ENCODE measurements around the gene PPP4R3B.
"Not testable (repeated sequence)": the region's sequence is repeated elsewhere in the genome, so short reads cannot be mapped to it uniquely, and the experiment has no call there.

The PPP4R3B gene

DNA sequence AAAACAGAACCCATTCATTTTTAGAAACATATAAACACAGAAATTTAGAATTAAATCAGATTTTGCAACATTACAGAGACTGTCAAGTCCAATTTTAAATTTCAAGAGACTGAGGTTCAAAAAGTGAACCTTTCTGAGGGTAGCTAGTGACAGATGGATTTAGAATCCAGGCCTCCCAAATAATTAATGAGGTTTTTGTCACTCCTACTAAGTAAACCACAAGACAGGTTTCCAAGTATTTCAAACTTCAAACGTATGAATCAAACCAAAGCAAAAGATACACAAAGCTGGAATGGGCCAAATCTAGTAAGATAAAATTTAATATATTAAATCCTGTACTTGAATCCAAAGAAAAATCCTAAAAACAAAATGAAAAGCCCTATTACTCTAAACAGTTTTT, 25.3 kb downstream of the PPP4R3B start:
- DNase-seq = no peak

DNA sequence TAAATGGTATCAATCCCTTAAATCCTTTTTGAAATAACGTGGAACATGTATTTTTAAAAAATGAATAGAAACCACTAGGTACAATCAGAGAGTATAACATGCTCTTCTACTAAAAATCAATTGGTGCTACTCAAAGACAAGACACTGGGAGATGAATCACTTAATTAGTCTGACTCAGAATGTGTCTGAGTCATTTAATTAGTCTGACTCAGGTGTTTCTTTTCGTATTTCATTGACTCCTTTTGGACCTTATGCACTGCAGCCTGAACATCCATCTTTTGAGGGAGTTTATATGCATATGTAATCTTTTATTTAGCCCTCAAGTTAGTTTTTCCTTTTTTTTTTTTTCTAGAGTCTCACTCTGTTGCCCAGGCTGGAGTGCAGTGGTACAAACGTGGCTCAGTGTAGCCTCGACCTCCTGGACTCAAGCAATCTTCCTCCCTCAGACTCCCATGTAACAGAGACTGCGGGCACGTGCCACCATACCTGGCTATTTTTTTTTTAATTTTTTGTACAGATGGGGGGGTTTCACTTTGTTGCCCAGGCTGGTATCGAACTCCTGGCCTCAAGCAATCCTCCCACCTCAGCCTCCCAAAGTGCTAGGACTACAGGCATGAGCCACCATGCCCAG, 26.5 kb downstream of the PPP4R3B start:
- DNase-seq = no peak

DNA sequence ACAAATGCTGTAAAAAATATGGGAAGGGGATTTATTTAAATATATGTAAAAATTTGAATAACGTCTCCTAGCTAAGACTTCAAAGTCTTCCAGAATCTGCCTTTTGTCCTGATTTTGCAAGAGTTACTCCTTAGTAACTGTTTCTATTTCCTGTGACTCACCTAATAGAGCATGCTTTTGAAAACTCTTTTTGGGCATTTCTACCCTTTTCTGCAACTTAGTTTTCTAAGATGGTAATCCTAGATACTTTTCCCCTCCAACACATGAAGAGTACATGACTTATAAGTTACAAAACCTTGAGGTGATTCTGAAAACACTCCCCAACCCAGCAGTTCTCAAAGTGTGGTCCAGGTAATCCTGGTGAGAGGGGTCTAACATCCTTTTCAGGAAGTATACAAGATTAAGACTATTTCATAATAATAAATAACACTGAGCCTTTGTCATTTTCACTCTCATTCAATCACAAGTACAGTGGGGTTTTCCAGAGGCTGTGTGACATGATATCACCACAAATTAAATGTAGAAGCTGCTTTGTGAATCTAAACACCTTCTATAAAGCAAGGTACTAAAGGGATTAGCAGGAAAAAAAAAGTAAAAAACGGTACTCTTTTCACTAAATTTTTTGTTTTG, 31.9 kb downstream of the PPP4R3B start:
- no peak for DNase-seq

DNA sequence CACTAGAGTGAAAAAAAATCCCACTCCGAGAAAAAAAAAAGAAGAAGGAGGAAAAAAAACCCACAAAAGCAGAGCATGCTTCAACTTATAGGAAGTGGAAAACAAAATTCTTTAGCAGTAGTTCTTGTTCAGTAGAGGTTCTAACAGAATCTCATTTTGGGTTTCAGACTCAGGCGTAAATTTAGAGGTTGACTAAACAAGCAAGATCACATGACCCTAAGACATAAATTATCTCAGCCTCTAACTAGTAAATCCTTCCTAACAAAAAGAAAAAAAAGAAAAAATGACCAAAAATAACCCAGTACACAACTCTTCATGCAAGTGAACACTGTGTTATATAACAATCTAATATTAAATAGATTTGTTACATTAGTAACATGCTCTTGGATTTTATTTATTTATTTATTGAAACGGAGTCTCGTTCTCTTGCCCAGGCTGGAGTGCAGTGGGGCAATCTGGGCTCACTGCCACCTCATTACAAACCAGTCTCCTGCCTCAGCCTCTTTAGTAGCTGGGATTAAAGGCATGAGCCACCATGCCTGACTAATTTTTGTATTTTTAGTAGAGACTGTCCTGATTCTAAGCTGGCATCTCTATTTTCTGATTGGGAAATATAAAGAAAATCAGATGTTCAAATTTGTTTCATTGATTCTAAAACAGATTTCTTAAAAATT, 35.4 kb downstream of the PPP4R3B start:
- DNase-seq = no peak

DNA sequence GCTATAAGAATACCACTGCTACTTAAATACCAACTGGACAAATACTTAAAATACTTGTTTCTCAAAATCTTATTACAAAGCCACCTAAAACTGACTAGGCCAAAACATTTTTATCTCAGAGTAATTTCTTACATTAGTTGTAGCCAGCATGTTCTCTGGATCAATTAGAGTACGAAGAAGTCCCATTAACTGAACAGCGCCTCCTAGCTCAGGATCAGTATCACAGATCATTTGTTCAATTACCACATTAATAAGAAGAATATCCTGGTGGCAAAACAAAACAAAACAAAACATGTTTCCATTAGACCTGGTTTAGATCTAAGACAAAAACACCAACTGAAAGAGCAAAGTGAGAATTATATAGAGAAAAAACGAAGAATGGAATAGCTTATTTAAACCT, 36.0 kb downstream of the PPP4R3B start:
- no peak for DNase-seq

DNA sequence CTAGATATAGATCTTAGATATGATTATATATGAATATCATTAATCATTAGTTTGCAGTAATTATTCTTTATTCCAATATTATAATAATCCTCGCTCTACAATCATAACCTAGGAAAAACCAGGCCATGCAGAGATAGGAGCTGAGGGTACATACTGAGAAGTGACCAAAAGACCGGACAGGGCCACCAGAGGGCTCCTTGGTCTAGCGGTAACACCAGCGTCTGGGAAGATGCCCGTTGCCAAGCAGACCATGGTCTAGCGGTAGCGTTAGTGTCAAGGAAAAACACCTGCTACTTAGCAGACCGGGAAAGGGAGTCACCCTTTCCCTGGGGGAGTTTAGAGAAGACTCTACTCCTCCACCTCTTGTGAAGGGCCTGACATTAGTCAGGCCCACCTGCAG, 48.4 kb downstream of the PPP4R3B start:
- not testable (repeated sequence) for DNase-seq

DNA sequence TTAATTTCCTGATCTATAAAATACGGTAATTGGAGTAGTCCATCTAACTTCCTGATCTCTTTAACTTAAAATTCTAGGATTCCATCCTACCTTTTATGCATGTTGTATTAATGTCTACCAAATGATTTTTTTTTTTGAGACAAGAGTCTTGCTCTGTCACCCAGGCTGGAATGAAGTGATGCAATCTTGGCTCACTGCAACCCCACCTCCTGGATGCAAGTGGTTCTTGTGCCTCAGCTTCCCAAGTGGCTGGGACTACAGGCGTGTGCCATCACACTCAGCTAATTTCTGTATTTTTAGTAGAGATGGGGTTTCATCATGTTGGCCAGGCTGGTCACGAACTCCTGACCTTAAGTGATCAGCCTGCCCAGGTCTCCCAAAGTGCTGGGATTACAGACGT, 50.1 kb downstream of the PPP4R3B start:
- DNase-seq = no peak

DNA sequence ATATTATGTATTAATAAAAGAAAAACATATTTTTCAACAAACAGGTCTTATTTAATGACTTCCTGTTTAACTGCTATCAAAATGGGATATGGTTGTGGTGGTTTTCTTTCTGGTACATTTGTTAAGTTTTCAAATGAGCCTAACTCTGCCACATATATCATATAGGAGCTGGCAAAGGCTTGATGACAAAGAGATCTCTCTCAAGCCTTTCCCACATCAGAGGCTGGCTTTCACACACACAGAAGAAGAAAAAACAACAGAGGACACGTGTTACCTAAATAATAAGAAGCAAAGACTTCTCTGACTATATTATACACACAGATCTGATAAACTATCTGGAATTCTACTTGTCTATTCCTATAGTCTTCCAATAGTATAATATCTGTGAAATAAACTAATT, 51.8 kb downstream of the PPP4R3B start:
- no peak for DNase-seq

DNA sequence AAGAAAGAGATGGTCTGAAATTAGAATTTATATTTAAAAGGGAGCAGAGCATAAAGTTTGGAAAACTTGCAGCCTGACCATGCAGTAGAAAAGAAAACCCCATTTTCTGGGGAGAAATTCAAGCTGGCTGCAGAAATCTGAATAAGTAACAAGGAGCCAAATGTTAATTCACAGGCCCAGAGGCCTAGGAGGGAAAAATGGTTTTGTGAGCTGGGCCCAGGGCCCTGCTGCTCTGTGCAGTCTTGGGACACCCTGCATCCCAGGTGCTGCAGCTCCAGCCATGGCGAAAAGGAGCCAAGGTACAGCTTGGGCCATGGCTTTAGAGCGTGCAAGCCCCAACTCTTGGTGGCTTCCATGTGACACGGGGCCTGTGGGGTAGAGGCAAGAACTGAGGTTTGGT, 56.6 kb downstream of the PPP4R3B start:
- no peak for DNase-seq

DNA sequence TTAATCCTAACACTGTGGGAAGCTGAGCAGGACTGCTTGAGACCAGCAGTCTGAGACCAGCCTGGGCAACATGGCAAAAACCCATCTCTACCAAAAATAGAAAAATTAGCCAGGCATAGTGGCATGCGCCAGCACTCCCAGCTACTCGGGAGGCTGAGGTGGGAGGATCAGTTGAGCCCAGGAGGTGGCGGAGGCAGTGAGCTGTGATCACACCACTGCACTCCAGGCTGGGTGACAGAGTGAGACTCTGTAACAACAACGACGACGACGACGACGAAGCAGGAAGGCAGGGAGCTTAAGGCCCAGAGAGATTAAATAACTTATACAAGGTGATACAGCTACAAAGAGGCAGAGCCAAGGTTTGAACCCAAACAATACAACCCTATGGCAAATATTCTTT, 60.6 kb downstream of the PPP4R3B start:
- DNase-seq = no peak

DNA sequence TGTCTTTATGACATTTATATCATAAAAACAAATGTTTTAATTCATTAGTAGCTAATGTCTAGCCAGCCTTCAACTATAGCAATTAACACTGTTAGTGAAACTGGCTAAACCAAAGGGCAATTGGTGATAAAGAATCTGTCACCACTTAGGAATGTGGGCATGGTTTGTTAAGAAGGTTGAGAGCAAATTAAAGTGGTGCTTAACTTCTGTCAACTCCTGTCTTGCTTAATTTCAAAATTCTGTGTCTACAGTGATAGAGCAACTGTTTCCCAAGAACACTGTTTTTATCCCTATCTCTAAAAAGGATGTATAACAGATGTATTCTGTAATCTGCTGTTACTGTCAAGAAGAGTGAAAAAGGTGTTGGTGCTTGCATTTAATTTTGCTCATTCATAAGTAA, 61.4 kb downstream of the PPP4R3B start:
- DNase-seq = no peak

DNA sequence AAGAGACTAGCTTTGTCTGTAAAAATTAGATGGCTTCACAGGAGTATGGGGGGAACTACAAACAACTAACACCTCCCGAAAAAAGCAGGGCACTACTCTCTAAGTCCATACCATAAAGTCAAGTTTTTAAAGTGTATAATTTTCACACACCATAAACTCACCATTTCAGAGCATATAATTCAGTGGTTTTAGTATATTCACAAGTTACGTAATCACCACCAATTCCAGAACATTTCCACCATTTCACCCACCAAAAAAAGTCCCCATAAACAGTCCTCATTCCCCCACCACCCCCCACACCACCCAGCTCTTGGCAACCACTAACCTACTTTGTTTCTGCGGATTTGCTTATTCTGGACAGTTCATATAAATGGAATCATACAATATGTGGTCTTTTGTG, 64.1 kb downstream of the PPP4R3B start:
- DNase-seq = no peak

DNA sequence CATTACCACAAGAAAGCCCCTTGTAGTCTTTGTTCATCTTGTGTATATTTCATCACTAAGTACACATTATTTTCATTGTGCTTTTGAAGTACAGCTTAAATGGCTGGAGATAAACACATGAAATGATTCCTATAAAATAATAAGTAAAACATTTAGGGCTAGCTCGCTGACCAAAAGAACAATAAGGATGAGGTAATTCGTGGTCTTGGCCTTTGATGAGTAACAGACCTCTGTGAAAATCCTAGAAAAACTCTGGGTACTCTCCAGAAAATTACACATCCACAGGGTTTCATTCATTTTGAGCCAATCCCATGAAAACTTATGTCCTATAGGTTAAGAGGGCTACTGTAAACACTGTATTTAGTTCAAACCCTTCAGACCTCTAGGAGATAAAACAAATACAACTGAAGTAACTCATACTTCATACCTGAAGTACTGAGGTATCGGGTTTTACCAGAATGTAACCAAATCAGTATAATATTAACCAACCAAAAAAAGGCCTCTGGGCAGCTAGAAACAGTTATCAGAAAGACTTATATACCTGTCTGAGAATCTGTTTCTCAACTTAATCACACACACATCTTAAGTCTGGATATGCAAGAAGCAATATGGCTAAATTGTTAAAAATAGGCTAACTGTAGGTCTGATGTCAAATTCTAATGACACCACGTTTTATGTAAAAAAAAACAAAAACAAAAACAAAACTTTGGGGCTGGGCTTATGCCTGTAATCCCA, 66.9 kb downstream of the PPP4R3B start:
- no peak for DNase-seq

DNA sequence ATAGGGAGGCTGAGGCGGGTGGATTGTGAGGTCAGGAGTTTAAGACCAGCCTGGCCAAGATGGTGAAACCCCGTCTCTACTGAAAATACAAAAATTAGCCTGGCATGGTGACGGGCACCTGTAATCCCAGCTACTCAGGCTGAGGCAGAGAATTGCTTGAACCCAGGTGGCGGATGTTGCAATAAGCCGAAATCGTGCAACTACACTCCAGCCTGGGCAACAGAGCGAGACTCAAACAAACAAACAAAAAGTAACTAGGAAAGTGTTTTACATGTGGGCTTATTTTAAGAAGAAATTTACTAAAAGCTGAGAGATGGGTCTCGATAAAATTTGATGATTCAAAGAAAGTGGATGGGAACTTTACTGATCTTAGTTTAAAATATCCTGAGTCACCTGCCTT, 69.7 kb downstream of the PPP4R3B start:
- not testable (repeated sequence) for DNase-seq

DNA sequence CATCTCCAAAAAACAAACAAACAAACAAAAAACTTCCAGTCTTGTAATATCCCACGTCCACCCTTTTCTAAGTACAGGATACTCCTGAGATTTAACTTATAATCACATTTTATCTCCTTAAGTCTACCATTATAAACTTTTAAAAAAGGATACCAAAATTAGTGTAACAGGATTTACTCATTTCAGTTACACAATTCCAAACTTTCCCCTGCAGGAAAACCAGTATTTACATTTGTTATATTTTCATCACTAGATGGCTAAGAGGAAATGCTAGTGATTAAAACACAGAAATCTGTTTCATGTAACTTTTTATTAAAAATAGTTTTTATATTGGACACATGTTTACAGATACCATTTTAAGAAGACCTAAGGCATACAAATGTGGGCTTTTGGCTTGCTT, 70.4 kb downstream of the PPP4R3B start:
- no peak for DNase-seq

DNA sequence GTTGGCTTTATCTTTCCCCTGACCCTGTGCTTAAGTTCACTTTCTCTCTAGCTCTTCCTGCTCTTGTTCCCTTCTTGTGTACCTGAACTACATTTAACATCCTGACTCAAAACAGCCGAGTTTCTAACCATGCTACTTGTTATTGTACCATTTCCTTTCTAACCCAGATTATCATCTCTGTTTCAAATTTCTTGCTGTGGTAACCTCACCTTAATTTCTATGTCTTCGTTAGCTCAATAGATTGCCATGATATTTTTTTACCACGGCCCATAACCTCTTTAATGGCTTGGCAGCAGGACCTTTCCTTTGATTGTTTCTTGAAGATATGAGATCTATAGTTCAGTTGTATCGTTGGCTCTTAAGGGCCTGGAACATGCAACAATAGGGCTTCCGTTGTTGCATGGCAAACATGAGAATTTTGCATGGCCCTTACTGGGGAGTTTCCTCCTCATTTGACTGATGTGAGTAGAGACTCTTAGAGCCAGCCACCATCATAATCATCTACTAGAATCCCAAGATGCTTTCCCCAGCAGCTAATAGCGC, 86.8 kb downstream of the PPP4R3B start:
- DNase-seq = no peak

DNA sequence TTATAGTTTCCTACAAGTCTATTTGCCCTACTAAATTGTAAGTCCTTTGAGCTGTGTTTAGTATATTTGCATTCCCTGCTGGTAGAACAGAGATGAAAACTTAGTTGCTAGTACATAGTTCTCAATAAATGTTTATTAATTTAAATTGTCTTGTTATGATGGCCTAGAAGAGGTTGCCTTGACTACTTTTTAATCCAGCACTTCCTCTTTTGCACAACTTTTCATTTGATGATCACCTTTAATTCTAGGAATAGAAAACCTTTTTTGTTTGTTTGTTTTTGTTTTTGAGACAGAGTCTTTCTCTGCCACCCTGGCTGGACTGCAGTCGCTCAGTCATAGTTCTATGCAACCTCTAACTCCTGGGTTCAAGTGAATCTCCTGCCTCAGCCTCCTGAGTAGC, 91.2 kb downstream of the PPP4R3B start:
- no peak for DNase-seq

DNA sequence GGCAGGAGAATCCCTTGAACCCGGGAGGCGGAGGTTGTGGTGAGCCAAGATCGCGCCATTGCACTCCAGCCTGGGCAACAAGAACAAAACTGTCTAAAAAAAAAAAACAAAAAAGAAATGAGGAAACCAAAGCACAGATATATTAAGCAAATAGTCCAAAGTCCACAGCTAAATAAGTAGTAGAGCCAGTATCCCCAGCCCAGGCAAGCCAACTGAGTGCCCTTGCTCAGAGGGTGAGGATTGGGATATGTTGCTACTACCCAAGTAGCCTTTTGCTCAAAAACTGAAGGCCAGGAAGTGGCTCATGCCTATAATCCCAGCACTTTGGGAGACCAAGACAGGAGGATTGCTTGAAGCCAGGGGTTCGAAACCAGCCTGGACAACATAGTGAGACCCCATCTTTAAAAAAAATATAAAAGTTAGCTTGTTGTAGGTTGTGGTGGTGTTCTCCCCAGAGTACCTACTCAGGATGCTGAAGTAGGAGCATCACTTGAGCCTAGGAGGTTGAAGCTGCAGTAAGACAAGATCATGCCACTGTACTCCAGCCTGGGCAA, 92.5 kb downstream of the PPP4R3B start:
- no peak for DNase-seq

DNA sequence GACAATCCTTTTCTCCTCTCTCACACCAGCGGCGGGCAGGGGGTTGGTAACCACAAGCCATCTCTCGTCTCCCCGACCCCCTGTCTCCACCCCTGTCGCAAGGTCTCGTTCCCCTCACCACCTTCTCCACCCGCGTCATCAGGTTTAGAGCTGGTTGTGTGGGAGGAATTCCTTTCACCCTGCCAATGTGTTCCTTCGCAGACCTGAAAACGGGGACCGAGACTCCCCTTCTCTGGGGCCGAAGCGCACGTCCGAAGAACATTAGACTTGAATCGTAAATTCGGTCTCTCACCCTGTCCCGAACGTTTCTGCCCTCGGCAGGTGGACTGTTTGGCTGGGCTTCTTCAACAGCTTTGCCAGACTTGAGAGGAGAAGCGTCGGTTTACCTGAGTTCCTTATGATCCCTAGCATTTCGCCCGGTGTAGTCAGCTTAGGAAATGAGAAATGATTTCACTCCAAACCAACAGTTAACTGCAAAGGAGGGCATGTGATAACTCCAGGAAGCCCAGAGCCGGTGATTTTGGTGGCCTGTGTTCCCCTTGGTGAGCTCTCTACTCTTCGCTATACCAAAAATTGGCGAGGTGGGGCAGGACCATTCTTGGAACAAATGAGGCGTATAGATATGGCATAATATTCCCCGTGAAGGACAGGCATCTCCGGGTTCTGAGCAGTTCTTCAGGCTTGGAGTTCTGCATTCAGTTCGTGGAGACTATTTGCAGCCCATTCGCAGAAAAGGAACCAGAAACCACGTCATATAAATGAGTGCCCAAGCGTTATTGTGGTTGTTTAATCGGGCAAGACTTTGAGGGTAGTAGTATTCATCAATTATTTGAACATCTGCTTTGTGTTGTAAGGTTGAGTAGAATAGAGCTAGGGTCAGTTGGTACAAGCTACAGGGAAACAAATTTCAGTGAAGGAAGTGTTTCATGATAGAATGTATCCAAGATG, 97.2 kb downstream of the PPP4R3B start:
- DNase-seq = peak; percentile 49

DNA sequence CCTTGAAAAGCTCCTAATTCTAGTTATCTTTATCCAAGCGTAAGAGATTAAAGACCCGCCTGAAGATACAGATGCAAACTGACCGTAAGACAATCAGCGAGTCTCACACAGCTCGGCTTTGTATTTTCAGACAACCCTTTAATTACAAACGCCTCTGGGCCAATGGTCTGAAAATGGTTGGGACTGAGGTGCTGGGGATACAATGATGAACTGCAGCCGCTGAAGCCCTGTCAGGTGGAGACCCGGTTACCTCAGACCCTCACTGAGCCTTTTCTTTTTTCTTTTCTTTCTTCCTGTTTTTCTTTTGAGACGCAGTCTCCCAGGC, 98.6 kb downstream of the PPP4R3B start:
- DNase-seq = no peak

DNA sequence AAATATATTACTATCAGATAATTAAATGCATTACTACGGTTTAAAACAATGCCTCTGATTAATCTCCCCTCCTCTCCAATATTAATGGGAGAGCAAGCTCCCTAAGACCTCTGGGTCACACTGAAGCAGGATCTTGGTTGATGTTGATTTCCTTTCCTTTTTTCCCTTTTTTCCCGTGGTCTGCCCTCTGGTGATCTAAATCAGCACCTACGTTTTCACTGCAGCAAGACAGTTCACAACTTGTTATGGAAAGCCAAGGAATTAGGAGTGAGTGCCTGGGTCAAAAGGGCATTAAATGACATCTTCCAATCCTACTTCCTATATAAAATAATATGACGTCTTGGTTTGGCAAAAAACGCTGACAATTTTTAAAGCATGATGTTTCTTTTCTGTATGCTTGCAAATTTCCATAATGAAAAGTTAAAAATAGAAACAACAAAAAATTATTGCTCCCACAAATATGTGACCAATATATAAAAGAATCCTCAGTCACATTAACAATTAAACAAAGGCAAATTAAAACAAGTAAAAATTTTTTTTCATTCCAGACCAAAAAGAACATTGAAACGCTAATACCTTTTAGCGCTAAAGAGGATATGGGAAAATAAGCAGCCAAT, 105.8 kb downstream of the PPP4R3B start:
- DNase-seq = no peak
